Measurements from ENCODE around the gene CCDC134.

GRCh38 chr22:41856469-41856868 is 56.0 kb downstream of the CCDC134 start:
- TF ChIP-seq SMC3 (conservative IDR thresholded peaks at IDR 0.05; ENCODE audit: poor library complexity) (no peak), CTCF (IDR thresholded peaks at IDR 0.05; ENCODE audit: poor library complexity, severe bottlenecking) (no peak), TAF1 (IDR thresholded peaks at IDR 0.05; ENCODE audit: low read depth) (no peak)
